Right atrium auricular region (tissue), 2 donors: Measurements from ENCODE around the gene PAX6. TPM values are rescaled to one million over a fixed set of nuclear protein-coding genes. Genes with fewer than 3 reads are reported as not detected.

Experiments
- DNase-seq: peaks from one replicate; pipeline ENCODE4 v3.0.0-alpha.2; 2019; ENCODE audit warnings: low spot score
- H3K27ac ChIP-seq, 2 donors: fragments of 200-600 bp; sonication (generic); 1 replicate in 1 of 2; 2 replicates in 1 of 2; pipeline ENCODE4 v1.5.1; 2016 to 2019
- H3K27me3 ChIP-seq, 2 donors: fragments of 200-600 bp; sonication (generic); one replicate each; pipeline versions ENCODE4 v1.5.1 to v1.6.0; 2017 to 2019
- H3K36me3 ChIP-seq: fragments of 200-600 bp; sonication (generic); one replicate; pipeline ENCODE4 v1.5.1; 2016
- H3K4me1 ChIP-seq, 2 donors: fragments of 200-600 bp; sonication (generic); one replicate each; pipeline versions ENCODE4 v1.5.1 to v1.6.0; 2017 to 2019
- H3K4me3 ChIP-seq, 2 donors: fragments of 200-600 bp; sonication (generic); 1 replicate in 1 of 2; 2 replicates in 1 of 2; pipeline ENCODE4 v1.5.1; 2017 to 2019; ENCODE audit warnings: mild to moderate bottlenecking in 1 of 2, moderate library complexity in 1 of 2
- H3K9me3 ChIP-seq, 2 donors: fragments of 200-600 bp; sonication (generic); one replicate each; pipeline ENCODE4 v1.5.1; 2019
- total RNA-seq, 2 donors: library from RNA; depleted of rRNA; stranded (reverse); fragments of >200 nt; gene quantifications; one replicate each; pipeline ENCODE4 v1.1.0, GENCODE V29; 2016
- TF ChIP-seq, protein P1 (sequence below), 2 donors: fragments of 200-600 bp; sonication (generic); IDR thresholded peaks; one replicate each; pipeline ENCODE4 v1.5.1; 2019; ENCODE audit warnings: antibody characterized with exemption in 2 of 2

PAX6 gene
- total RNA-seq, 2 donors from 2014 or later = not detected

DNA sequence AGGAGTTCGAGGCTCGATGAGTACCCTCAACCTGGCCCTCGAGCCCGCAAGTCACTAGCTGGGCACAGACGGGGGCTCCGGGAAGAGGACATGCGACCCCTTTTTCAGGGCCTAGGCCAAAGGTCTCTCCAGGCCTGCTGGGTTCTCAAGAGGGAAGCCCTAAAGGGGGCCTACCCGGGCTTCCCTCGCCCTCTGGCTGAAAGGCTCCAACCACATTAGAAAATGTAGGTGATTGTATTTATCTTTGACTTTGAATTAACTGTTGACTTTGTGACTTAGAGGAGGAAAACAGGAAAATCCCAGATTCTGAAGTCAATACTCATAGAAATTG lies 7.3 kb upstream of the PAX6 start:
- H3K36me3 ChIP-seq = no peaks in the 10 kb centered on the region
- peak overlapping the region in 1 of 2 donors; percentile 18 for H3K4me3 ChIP-seq
- H3K4me1 ChIP-seq = peaks cover 0 to 51% of the 10 kb centered on the region in 2 donors
- peaks cover 77 to 93% of the 10 kb centered on the region in 2 donors for H3K27me3 ChIP-seq
- no peak for DNase-seq
- H3K27ac ChIP-seq = no peak overlapping the region
- TF ChIP-seq, protein P1, sequence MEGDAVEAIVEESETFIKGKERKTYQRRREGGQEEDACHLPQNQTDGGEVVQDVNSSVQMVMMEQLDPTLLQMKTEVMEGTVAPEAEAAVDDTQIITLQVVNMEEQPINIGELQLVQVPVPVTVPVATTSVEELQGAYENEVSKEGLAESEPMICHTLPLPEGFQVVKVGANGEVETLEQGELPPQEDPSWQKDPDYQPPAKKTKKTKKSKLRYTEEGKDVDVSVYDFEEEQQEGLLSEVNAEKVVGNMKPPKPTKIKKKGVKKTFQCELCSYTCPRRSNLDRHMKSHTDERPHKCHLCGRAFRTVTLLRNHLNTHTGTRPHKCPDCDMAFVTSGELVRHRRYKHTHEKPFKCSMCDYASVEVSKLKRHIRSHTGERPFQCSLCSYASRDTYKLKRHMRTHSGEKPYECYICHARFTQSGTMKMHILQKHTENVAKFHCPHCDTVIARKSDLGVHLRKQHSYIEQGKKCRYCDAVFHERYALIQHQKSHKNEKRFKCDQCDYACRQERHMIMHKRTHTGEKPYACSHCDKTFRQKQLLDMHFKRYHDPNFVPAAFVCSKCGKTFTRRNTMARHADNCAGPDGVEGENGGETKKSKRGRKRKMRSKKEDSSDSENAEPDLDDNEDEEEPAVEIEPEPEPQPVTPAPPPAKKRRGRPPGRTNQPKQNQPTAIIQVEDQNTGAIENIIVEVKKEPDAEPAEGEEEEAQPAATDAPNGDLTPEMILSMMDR (IDR thresholded peaks at IDR 0.05) = no peak
- H3K9me3 ChIP-seq = no peaks in the 10 kb centered on the region

DNA sequence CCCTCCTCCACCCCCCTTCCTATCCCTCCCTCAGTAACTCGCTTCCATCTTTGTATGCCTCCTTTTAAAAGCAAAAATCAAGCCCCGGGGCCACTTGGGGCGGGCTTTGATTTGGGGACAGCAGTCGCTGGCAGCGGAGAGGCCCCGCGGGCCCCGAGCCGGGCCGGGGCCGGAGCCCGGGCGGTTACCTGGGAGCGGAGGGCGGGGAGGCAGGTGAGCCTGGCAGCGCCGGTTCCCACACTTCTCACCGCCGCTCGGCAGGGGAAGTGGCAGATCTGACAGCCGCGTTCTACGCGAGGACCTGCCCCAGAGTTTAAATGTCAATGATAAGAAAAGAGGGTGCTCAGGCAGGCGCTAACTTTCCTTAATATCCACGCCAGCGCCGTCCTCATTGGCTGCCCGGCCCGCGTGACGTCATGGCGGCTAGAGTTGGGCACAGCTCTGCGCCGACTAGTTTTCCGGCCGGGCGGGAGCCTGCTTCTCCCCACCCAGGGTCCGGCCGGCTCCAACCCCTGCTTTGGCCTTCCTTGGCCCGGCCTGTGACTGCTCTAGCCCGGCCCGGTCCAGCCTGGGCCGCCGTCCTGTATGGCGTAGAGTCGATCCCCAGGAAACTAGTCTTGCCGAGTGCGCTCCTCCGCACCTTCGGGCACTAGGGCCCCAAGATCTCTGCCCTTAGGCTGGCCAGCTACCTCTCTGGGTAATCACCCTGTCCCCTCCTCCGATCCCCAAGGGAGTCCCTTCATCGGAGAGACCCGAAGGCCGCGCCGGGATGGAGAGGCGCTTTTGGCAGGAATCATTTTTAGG lies 6.7 kb upstream of the PAX6 start:
- TF ChIP-seq, protein P1 (IDR thresholded peaks at IDR 0.05) = no peak
- DNase-seq = no peak

DNA sequence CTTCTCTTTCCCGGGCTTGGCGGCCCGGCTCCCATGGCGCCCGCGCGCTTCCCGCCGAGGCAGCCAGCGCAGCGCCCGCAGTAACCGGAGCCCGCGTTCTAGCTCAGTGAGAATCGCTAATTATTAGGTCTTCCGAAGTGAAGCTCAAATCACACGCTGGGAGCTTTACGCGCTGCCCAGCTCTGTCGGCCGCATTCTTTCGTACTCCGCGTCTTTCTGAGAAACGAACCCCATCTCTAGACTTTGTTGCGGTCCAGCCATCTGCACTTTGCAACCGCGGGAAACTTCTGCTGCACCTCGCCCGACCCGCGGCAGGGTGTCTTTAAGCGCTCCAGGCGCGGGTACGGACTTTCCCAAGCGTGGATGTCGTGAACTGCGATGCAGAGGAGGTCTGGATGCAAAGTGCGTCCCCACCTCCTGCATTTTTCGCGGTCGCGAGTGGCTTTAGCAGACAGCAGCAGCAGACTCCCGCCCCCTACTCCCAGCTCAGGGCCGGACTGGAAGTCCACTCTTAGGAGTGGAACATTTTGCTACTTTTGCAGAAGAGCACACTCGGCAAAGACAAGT lies 6.0 kb upstream of the PAX6 start:
- no peaks in the 10 kb centered on the region for H3K9me3 ChIP-seq
- H3K27ac ChIP-seq = no peak overlapping the region
- peak overlapping the region in 1 of 2 donors; percentile 18 for H3K4me3 ChIP-seq
- peaks cover 0 to 64% of the 10 kb centered on the region in 2 donors for H3K4me1 ChIP-seq
- no peak for DNase-seq
- H3K36me3 ChIP-seq = no peaks in the 10 kb centered on the region
- H3K27me3 ChIP-seq = peaks cover 85 to 90% of the 10 kb centered on the region in 2 donors
- TF ChIP-seq, protein P1 (IDR thresholded peaks at IDR 0.05) = no peak

More for the DNA sequence above, 6.7 kb upstream of the PAX6 start:
- Histone ChIP-seq H3K36me3 (no peaks in the 10 kb centered on the region), H3K4me3 (peak overlapping the region in 1 of 2 donors; percentile 18), H3K27ac (no peak overlapping the region), H3K9me3 (no peaks in the 10 kb centered on the region), H3K27me3 (peaks cover 79 to 91% of the 10 kb centered on the region in 2 donors), H3K4me1 (peaks cover 0 to 57% of the 10 kb centered on the region in 2 donors)

DNA sequence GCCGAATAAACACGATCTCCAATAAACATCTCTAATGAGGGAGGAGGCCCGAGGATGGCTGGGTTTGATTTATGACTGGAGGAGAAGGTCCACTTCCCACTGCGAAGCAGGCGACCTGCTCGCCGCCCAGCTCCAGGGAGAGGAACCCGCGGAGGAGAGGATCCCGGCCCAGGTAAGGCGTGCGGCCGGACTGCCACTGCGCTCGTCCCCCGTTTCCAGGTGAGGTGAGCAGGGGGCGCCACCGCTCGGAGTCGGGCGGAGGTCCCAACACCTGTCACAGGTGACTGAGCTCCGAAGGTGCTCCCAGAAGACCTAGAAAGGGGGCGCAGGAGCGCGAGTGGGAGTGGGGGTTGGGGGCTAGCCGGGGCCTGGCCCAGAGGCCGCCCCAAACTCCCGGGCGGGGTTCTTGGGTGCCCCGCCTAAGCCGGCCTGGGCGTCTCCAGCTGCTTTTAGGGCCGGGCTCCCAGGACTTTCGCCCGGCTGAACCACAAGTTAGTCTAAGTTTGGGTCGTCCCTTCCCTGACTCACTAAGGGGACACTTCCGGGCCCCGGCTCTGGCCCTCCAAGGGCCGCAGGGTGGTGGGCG lies 5.4 kb upstream of the PAX6 start:
- Histone ChIP-seq H3K27ac (no peak overlapping the region), H3K9me3 (no peaks in the 10 kb centered on the region), H3K36me3 (no peaks in the 10 kb centered on the region), H3K4me3 (peak overlapping the region in 1 of 2 donors; percentile 18), H3K4me1 (peaks cover 0 to 70% of the 10 kb centered on the region in 2 donors), H3K27me3 (peaks cover 85 to 90% of the 10 kb centered on the region in 2 donors)
- no peak for DNase-seq
- TF ChIP-seq, protein P1 (IDR thresholded peaks at IDR 0.05) = no peak

DNA sequence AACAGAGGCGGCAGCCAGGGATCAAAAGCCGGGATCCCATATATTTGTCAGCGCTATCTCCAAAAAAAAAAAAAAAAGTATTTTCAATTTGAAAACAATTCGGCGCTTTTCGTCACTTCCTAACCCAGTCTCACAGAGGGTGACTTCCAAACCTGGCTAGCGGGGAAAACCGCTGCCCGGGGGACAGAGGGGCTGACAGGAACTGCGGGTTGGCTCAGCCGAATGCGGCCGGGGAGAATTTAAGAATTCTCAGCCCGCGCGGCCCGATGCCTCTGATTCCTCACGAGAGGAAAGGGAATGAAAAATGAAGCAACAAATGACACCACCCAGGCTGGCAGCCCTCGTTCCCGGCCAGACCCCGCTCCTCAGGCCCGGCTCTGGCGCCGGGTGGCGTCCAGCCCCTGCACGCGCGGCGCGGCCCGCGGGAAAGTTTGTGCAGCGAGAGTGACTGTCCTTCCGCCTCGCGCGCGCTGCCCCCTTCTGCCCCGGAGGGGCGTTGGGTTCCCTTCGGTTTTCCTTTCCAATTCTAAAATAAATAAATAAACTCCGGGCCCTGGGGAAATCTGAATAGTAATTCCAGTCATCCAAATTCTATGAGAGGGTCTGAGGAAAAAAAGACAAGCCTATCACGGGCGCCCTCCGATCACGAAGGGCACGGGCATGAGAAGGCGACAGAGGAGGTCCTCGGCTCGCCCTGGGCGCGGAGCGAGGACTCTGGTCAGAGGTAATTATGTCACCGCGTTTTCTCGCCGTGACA lies 4.8 kb upstream of the PAX6 start:
- H3K9me3 ChIP-seq = no peaks in the 10 kb centered on the region
- TF ChIP-seq, protein P1 (IDR thresholded peaks at IDR 0.05) = no peak
- no peak overlapping the region for H3K27ac ChIP-seq
- peaks cover 0 to 76% of the 10 kb centered on the region in 2 donors for H3K4me1 ChIP-seq
- peak overlapping the region in 1 of 2 donors; percentile 18 for H3K4me3 ChIP-seq
- peaks cover 85 to 92% of the 10 kb centered on the region in 2 donors for H3K27me3 ChIP-seq
- no peaks in the 10 kb centered on the region for H3K36me3 ChIP-seq
- no peak for DNase-seq
